ENCODE results near the gene INPP5J.

DNA sequence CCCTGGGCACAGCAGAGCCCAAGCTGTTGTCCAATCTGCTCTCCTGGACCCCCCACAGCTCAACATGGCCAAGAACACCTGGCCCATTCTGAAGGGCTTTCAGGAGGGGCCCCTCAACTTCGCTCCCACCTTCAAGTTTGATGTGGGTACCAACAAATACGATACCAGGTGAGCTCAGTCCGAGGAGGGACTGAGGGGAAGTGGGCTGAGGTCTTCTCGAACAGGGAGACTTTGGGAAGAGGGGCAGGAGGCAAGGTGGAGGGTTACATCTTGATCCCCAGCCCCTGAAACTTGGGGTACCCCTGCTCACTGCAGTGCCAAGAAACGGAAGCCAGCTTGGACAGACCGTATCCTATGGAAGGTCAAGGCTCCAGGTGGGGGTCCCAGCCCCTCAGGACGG is 5.4 kb downstream of the INPP5J start:
- TF ChIP-seq CTBP1 (IDR thresholded peaks at IDR 0.05; ENCODE audit: borderline replicate concordance) = no peak
- no peak for TF ChIP-seq TARDBP (IDR thresholded peaks at IDR 0.05)
- no peak for TF ChIP-seq FOXM1 (IDR thresholded peaks at IDR 0.05; ENCODE audit: borderline replicate concordance)
- no peak for TF ChIP-seq HDGF (IDR thresholded peaks at IDR 0.05; ENCODE audit: borderline replicate concordance)
- no peak for TF ChIP-seq SUZ12 (IDR thresholded peaks at IDR 0.05)
- no peak for TF ChIP-seq L3MBTL2 (conservative IDR thresholded peaks at IDR 0.05)
- no peak for TF ChIP-seq ELF4 (IDR thresholded peaks at IDR 0.05)
- no peak for TF ChIP-seq SP1 (IDR thresholded peaks at IDR 0.05)
- TF ChIP-seq BHLHE40 (IDR thresholded peaks at IDR 0.05; ENCODE audit: borderline replicate concordance) = no peak
- TF ChIP-seq, protein P1, sequence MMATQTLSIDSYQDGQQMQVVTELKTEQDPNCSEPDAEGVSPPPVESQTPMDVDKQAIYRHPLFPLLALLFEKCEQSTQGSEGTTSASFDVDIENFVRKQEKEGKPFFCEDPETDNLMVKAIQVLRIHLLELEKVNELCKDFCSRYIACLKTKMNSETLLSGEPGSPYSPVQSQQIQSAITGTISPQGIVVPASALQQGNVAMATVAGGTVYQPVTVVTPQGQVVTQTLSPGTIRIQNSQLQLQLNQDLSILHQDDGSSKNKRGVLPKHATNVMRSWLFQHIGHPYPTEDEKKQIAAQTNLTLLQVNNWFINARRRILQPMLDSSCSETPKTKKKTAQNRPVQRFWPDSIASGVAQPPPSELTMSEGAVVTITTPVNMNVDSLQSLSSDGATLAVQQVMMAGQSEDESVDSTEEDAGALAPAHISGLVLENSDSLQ (IDR thresholded peaks at IDR 0.05) = no peak
- TF ChIP-seq FOXA1 (IDR thresholded peaks at IDR 0.05) = no peak

All from HEK293T (cell line).